Thoracic aorta (tissue), 2 donors: ENCODE results near the gene TMEM179. TPM values are rescaled to one million over a fixed set of nuclear protein-coding genes. Genes with fewer than 3 reads are reported as not detected.

Experiments used
- ATAC-seq: fragments of 150-250 bp; one replicate; pipeline ENCODE4 v1.8.0; 2017; ENCODE audit warnings: low read depth; ENCODE audit not compliant: insufficient number of reproducible peaks, low FRiP score
- DNase-seq: peaks from one replicate; pipeline ENCODE4 v3.0.0-alpha.2; 2020; ENCODE audit warnings: low spot score
- H3K27ac ChIP-seq, 2 donors: fragments of 200-600 bp; sonication (generic); 1 replicate in 1 of 2; 2 replicates in 1 of 2; pipeline ENCODE4 v1.5.1; 2016; ENCODE audit warnings: mild to moderate bottlenecking in 2 of 2, moderate library complexity in 2 of 2
- H3K27me3 ChIP-seq: fragments of 200-600 bp; sonication (generic); replicated peaks from 2 replicates; pipeline ENCODE4 v1.6.0; 2016; ENCODE audit warnings: mild to moderate bottlenecking; ENCODE audit not compliant: insufficient read depth
- H3K36me3 ChIP-seq: fragments of 200-600 bp; sonication (generic); one replicate; pipeline ENCODE4 v1.5.1; 2016
- H3K4me1 ChIP-seq, 2 donors: fragments of 200-600 bp; sonication (generic); 1 replicate in 1 of 2; 2 replicates in 1 of 2; pipeline versions ENCODE4 v1.5.1 to v1.6.0; 2016; ENCODE audit warnings: low read depth in 2 of 2, mild to moderate bottlenecking in 1 of 2; ENCODE audit not compliant: control insufficient read depth in 1 of 2
- H3K4me3 ChIP-seq: fragments of 200-600 bp; sonication (generic); 2 replicates; pipeline ENCODE4 v1.5.1; 2016; ENCODE audit warnings: mild to moderate bottlenecking
- H3K9me3 ChIP-seq: fragments of 200-600 bp; sonication (generic); 2 replicates; pipeline ENCODE4 v1.5.1; 2016
- CTCF ChIP-seq: fragments of 200-600 bp; sonication (generic); IDR thresholded peaks from one replicate; pipeline ENCODE4 v1.5.1; 2019; ENCODE audit warnings: antibody characterized with exemption
- total RNA-seq, 2 donors: library from RNA; depleted of rRNA; stranded (reverse); fragments of >200 nt; gene quantifications; one replicate each; pipeline versions ENCODE4 v1.1.0 to v1.2.3, GENCODE V29; 2016

Gene TMEM179
- total RNA-seq, 2 donors from 2014 or later: not detected

GRCh38 chr14:104553166-104554087 lies 51.1 kb downstream of the TMEM179 start:
- H3K27me3 ChIP-seq: no peaks in the 10 kb centered on the region
- no peak for TF ChIP-seq CTCF
- DNase-seq: no peak
- no peak overlapping the region for H3K27ac ChIP-seq
- no peaks in the 10 kb centered on the region for H3K9me3 ChIP-seq
- H3K4me1 ChIP-seq: no peaks in the 10 kb centered on the region
- no peak for ATAC-seq
- H3K36me3 ChIP-seq: no peaks in the 10 kb centered on the region
- H3K4me3 ChIP-seq: no peak overlapping the region

DNA sequence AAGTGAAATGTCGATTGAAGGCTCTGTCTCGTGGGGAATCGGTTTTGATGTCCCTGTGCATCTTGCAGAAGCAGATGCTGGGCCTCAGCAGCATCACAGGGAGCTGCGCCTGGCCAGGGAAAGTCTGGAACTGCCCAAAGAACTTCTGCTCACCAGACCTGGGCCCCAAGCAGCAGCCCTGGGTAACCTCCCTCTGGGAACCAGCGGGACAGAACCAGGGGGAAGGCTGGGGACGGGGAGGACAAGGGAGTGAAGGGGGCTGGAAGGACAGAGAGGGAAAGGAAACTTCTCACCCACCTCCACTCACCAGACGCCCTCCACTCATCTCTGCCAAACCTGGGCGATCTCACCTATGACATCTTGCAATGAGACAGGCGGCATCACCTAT lies 51.8 kb downstream of the TMEM179 start:
- H3K4me1 ChIP-seq: no peaks in the 10 kb centered on the region
- DNase-seq: no peak
- TF ChIP-seq CTCF: no peak
- H3K9me3 ChIP-seq: no peaks in the 10 kb centered on the region
- no peaks in the 10 kb centered on the region for H3K27me3 ChIP-seq
- no peak overlapping the region for H3K27ac ChIP-seq
- no peaks in the 10 kb centered on the region for H3K36me3 ChIP-seq
- ATAC-seq: no peak
- H3K4me3 ChIP-seq: no peak overlapping the region

- Histone ChIP-seq H3K36me3 (no peaks in the 10 kb centered on the region), H3K27ac (no peak overlapping the region), H3K9me3 (no peaks in the 10 kb centered on the region), H3K4me3 (no peak overlapping the region), H3K4me1 (no peaks in the 10 kb centered on the region), H3K27me3 (no peaks in the 10 kb centered on the region)
- DNase-seq: no peak
- TF ChIP-seq CTCF: no peak
- ATAC-seq: no peak
Observed at GRCh38 chr14:104551851-104552737, 52.5 kb downstream of the TMEM179 start.

DNA sequence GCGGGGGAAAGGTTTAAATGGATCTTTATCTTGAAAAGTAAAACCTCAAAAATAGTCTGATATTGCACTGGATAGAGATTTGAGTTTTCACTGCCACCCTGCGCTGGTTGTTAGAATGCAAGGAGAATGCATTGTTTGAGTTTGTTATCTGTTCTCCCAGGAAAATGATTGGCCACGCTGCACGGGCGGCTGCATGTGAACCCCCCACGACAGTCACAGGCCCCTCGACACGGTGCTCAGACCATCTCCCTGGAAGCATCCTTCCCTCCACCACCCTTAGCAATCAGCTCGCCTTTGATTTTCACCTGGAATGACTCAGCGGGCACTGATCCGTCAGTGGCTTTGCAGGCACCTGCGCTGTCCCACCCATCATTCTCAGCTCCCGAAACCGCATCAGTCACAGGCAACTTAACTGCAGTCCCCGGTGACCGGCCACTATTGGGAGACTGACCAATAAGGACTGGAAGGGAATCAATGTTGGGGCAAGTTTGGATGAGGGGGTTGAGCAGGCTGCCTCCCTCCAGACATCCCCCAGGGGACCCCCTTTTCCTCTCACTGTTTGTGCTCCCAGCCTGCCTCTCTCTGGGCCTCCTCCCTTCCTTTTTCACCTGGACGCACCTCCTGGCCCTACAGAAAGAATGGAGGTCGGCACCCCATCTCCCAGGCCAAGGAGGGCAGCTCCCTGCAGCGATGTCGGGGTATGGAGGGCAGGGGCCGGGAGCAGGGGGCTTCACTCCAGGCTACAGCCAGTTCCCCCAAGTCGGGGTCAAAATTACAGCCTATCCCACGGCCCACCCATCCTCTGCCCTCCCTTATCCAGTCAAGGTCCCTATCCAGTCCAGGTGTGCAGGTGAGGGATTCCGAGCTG lies 53.5 kb downstream of the TMEM179 start:
- Histone ChIP-seq H3K27me3 (no peaks in the 10 kb centered on the region), H3K27ac (no peak overlapping the region), H3K9me3 (no peaks in the 10 kb centered on the region)

More for the DNA sequence above, 53.5 kb downstream of the TMEM179 start:
- Histone ChIP-seq H3K4me1 (no peaks in the 10 kb centered on the region), H3K36me3 (no peaks in the 10 kb centered on the region), H3K4me3 (no peak overlapping the region)
- ATAC-seq: no peak
- TF ChIP-seq CTCF: no peak
- DNase-seq: no peak
